ENCODE results near the gene PRC1. TPM values are rescaled to one million over a fixed set of nuclear protein-coding genes. Genes with fewer than 3 reads are reported as not detected.

The PRC1 gene
- total and polyA plus RNA-seq, 5 donors, result 5.1 to 8.7 (median 5.7) TPM

- Histone ChIP-seq H3K4me3 (ENCODE audit: low read length) (no peak overlapping the region), H3K9me3 (ENCODE audit: control insufficient read depth, low read length) (no peaks in the 10 kb centered on the region), H3K4me1 (ENCODE audit: control insufficient read depth, insufficient read depth, low read length) (no peaks in the 10 kb centered on the region), H3K27ac (ENCODE audit: low read length) (no peak overlapping the region), H3K27me3 (ENCODE audit: control insufficient read depth, insufficient read depth) (no peaks in the 10 kb centered on the region)
- 95% methylated on average over 7 of the region's 7 CpGs for whole genome bisulfite sequencing
- no peak for ATAC-seq
- no peak for DNase-seq
- intact Hi-C loops (cut with DNase I), result no loop called here
Observed at GRCh38 chr15:90945091-90945490, 49.2 kb downstream of the PRC1 start.

DNA sequence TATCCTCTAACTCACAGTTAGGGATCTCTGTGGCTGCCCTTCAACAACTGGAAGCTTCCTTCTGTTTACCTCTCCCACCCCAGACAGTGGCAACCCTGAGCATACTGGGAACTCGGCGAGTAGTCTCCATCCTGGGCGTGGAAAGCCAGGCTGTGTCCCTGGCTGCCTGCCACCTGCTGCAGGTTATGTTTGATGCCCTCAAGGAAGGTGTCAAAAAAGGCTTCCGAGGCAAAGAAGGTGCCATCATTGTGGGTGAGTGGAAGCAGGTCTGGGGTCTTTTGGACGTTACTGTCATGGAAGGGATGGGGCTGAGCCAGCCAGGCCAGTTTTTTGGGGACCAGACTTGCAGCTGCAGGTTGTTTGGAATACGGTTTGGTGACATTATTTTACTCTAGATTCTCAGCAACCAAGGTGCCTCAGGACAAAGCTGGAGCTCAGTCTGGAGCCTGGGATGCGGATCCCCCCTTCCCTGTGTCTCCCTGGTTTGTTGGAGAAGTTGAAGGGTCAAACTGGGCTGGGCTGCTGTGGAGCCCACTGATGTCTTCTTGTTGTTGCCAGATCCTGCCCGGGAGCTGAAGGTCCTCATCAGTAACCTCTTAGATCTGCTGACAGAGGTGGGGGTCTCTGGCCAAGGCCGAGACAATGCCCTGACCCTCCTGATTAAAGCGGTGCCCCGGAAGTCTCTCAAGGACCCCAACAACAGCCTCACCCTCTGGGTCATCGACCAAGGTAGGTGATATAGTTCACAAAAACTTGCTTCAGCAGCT lies 51.8 kb downstream of the PRC1 start:
- Histone ChIP-seq H3K27me3 (ENCODE audit: control insufficient read depth, insufficient read depth) (no peaks in the 10 kb centered on the region), H3K27ac (ENCODE audit: low read length) (no peak overlapping the region), H3K4me3 (ENCODE audit: low read length) (no peak overlapping the region), H3K4me1 (ENCODE audit: control insufficient read depth, insufficient read depth, low read length) (no peaks in the 10 kb centered on the region), H3K9me3 (ENCODE audit: control insufficient read depth, low read length) (no peaks in the 10 kb centered on the region)
- intact Hi-C loops (cut with DNase I), result no loop called here
- WGBS, result 92% methylated on average over 12 of the region's 12 CpGs
- DNase-seq (no peak), ATAC-seq (no peak)

GRCh38 chr15:90941038-90941437 lies 53.3 kb downstream of the PRC1 start:
- H3K4me1 ChIP-seq (ENCODE audit: control insufficient read depth, insufficient read depth, low read length), result peaks cover 4% of the 10 kb centered on the region
- ATAC-seq (no peak), DNase-seq (peak in 1 of 3 donors; percentile 10)
- H3K27ac ChIP-seq (ENCODE audit: low read length), result no peak overlapping the region
- WGBS, result 96% methylated on average over 4 of the region's 4 CpGs
- no peaks in the 10 kb centered on the region for H3K9me3 ChIP-seq (ENCODE audit: control insufficient read depth, low read length)
- H3K4me3 ChIP-seq (ENCODE audit: low read length), result no peak overlapping the region
- intact Hi-C loops (cut with DNase I), result no loop called here
- H3K27me3 ChIP-seq (ENCODE audit: control insufficient read depth, insufficient read depth), result no peaks in the 10 kb centered on the region

DNA sequence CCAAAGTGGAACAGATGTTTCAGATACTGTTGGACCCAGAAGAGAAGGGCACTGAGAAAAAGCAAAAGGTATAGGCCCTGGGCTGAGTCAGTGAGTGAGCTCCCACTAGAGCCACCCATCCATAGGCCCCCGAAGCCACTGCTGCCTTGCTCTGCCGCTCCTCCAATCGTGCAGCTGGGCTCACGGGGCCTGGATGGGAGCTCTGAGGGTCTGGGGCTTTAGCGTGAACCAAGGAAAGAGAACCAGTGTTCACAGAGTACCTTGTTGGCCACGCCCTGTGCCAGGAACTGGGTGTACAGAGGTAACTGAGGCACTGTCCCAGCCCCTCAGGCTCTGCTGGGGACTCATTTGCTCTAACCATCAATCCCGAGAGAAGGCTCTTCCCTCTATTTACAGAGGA lies 54.6 kb downstream of the PRC1 start:
- Histone ChIP-seq H3K27ac (ENCODE audit: low read length) (no peak overlapping the region), H3K27me3 (ENCODE audit: control insufficient read depth, insufficient read depth) (no peaks in the 10 kb centered on the region), H3K9me3 (ENCODE audit: control insufficient read depth, low read length) (no peaks in the 10 kb centered on the region), H3K4me1 (ENCODE audit: control insufficient read depth, insufficient read depth, low read length) (peaks cover 8% of the 10 kb centered on the region), H3K4me3 (ENCODE audit: low read length) (no peak overlapping the region)
- intact Hi-C loops (cut with DNase I), result loop anchor here in 1 of 4 donors (5.0 kb wide), 1 partner anchor 37 kb away; the partner anchor contains the start of gene MAN2A2
- WGBS, result 96% methylated on average over 7 of the region's 7 CpGs
- DNase-seq (peak in 1 of 3 donors; percentile 14), ATAC-seq (no peak)

GRCh38 chr15:90938261-90938660 lies 56.1 kb downstream of the PRC1 start:
- no peak overlapping the region for H3K27ac ChIP-seq (ENCODE audit: low read length)
- no peaks in the 10 kb centered on the region for H3K27me3 ChIP-seq (ENCODE audit: control insufficient read depth, insufficient read depth)
- ATAC-seq, result no peak
- H3K4me1 ChIP-seq (ENCODE audit: control insufficient read depth, insufficient read depth, low read length), result peaks cover 10% of the 10 kb centered on the region
- no peak overlapping the region for H3K4me3 ChIP-seq (ENCODE audit: low read length)
- intact Hi-C loops (cut with DNase I), result loop anchor here in 1 of 4 donors (5.0 kb wide), 1 partner anchor 36 kb away; the partner anchor contains the start of gene MAN2A2
- H3K9me3 ChIP-seq (ENCODE audit: control insufficient read depth, low read length), result no peaks in the 10 kb centered on the region
- WGBS, result 91% methylated on average over 5 of the region's 5 CpGs
- peak in 1 of 3 donors; percentile 37 for DNase-seq

GRCh38 chr15:90936823-90937222 lies 57.5 kb downstream of the PRC1 start:
- Histone ChIP-seq H3K27ac (ENCODE audit: low read length) (no peak overlapping the region), H3K27me3 (ENCODE audit: control insufficient read depth, insufficient read depth) (no peaks in the 10 kb centered on the region), H3K4me1 (ENCODE audit: control insufficient read depth, insufficient read depth, low read length) (peaks cover 10% of the 10 kb centered on the region), H3K9me3 (ENCODE audit: control insufficient read depth, low read length) (no peaks in the 10 kb centered on the region), H3K4me3 (ENCODE audit: low read length) (no peak overlapping the region)
- DNase-seq (no peak), ATAC-seq (no peak)
- intact Hi-C loops (cut with DNase I), result loop anchor here in 1 of 4 donors (5.0 kb wide), 1 partner anchor 35 kb away; the partner anchor contains the start of gene MAN2A2
- WGBS, result 80% methylated on average over 1 of the region's 1 CpG

DNA sequence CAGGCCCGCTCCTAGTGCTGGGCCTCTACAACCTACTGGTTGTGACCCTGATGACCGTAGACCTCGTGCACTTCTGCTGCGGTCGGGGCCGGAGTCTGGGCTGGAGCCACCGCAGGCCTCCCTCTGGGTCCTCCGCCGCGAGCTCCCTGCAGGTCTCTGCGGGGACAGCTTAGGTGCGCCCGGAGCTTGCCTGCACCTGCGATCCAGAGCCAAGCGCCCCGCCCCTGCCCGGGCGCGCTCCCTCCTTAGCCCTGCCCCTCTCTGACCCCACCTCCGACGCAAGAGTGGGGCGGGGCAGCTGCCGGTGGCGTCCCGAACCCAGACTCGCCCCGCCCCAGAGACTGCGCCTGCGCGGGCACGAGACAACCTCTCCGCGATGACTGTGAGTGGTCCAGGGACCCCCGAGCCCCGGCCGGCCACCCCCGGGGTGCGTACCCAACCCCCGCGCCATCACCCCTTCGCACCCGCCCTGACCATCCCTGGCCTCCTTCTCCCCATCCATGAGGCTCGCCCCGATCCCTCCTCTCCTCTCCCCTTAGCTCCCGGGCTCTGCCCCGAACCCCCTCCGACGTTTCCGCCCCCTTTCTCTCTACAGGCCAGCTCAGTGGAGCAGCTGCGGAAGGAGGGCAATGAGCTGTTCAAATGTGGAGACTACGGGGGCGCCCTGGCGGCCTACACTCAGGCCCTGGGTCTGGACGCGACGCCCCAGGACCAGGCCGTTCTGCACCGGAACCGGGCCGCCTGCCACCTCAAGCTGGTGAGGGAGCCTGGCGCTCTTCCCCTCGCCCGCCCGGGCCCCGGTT lies 59.2 kb downstream of the PRC1 start, which contains the start of gene UNC45A:
Gene UNC45A, plus strand, starts transcription at position 337 of the 803 bp plus-strand sequence. Its CDS starts 40 bp downstream, at position 377.
- peak within 1 kb of the TSS; percentile 72 for H3K4me3 ChIP-seq (ENCODE audit: low read length)
- DNase-seq (peak; percentile 95 to 98 (median 97)), ATAC-seq (peak; percentile 89 to 91)
- no peaks in the 10 kb centered on the region for H3K9me3 ChIP-seq (ENCODE audit: control insufficient read depth, low read length)
- intact Hi-C loops (cut with DNase I), result loop anchor here in 1 of 4 donors (5.0 kb wide), 1 partner anchor 33 kb away; the partner anchor contains the start of gene MAN2A2
- peaks cover 10% of the 10 kb centered on the region for H3K4me1 ChIP-seq (ENCODE audit: control insufficient read depth, insufficient read depth, low read length)
- peak within 1 kb of the TSS; percentile 20 for H3K27ac ChIP-seq (ENCODE audit: low read length)
- under 1% methylated on average over 65 of the region's 65 CpGs for WGBS
- no peaks in the 10 kb centered on the region for H3K27me3 ChIP-seq (ENCODE audit: control insufficient read depth, insufficient read depth)

- intact Hi-C loops (cut with DNase I), result no loop called here
- peaks cover 10% of the 10 kb centered on the region for H3K4me1 ChIP-seq (ENCODE audit: control insufficient read depth, insufficient read depth, low read length)
- peak overlapping the region; percentile 6 for H3K27ac ChIP-seq (ENCODE audit: low read length)
- peak overlapping the region; percentile 72 for H3K4me3 ChIP-seq (ENCODE audit: low read length)
- no peaks in the 10 kb centered on the region for H3K27me3 ChIP-seq (ENCODE audit: control insufficient read depth, insufficient read depth)
- DNase-seq, result peak; percentile 85 to 94 (median 92)
- ATAC-seq, result peak; percentile 47 to 52
- no peaks in the 10 kb centered on the region for H3K9me3 ChIP-seq (ENCODE audit: control insufficient read depth, low read length)
- 1% methylated on average over 19 of the region's 19 CpGs for WGBS
Observed at GRCh38 chr15:90934256-90934948, 59.9 kb downstream of the PRC1 start.

DNA sequence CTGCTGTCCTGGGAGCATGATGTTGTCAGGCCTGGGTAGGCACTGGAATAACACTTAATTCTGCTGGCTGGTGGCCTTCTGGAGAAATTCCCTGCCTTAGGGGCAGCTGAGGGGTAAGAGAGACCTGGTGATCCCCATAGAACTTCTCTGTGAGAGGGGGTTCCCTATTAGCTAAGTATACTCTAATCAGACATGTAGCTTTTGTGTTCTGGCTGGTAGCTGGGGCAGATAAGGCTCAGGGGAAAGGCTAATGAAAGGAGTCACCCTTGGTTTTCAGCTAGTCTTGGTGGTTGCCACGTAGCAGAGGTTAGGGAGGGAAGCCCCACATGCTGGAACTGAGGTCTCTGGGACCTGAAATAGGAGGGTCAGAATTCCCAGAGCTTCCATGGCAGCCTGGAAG lies 61.0 kb downstream of the PRC1 start:
- 72% methylated on average over 1 of the region's 1 CpG for WGBS
- no peaks in the 10 kb centered on the region for H3K27me3 ChIP-seq (ENCODE audit: control insufficient read depth, insufficient read depth)
- intact Hi-C loops (cut with DNase I), result no loop called here
- peaks cover 10% of the 10 kb centered on the region for H3K4me1 ChIP-seq (ENCODE audit: control insufficient read depth, insufficient read depth, low read length)
- DNase-seq (no peak), ATAC-seq (no peak)
- no peak overlapping the region for H3K27ac ChIP-seq (ENCODE audit: low read length)
- no peak overlapping the region for H3K4me3 ChIP-seq (ENCODE audit: low read length)
- no peaks in the 10 kb centered on the region for H3K9me3 ChIP-seq (ENCODE audit: control insufficient read depth, low read length)

- Histone ChIP-seq H3K27me3 (ENCODE audit: control insufficient read depth, insufficient read depth) (no peaks in the 10 kb centered on the region), H3K27ac (ENCODE audit: low read length) (peak overlapping the region; percentile 48), H3K4me3 (ENCODE audit: low read length) (no peak overlapping the region), H3K9me3 (ENCODE audit: control insufficient read depth, low read length) (no peaks in the 10 kb centered on the region), H3K4me1 (ENCODE audit: control insufficient read depth, insufficient read depth, low read length) (peaks cover 10% of the 10 kb centered on the region)
- intact Hi-C loops (cut with DNase I), result no loop called here
- DNase-seq, result no peak
- WGBS, result 16% methylated on average over 5 of the region's 5 CpGs
- ATAC-seq, result no peak
Observed at GRCh38 chr15:90932660-90932991, 61.7 kb downstream of the PRC1 start.
